Activated CD8-positive, alpha-beta T cell treated with anti-CD3 and anti-CD28 coated beads, Interleukin-2, amount 10 ng/mL, durations not matched to agents 7 days and 5 days (primary cell): ENCODE results near the gene THOC6. TPM values are rescaled to one million over a fixed set of nuclear protein-coding genes. Genes with fewer than 3 reads are reported as not detected.

Experiments used
- ATAC-seq: fragments of 150-1000 bp; cut with Tn5 transposase; one replicate; pipeline ENCODE4 v1.10.0; 2021; ENCODE audit warnings: moderate library complexity
- CTCF ChIA-PET: fragments of 350-600 bp; sonication (Branson Sonifier 250); formaldehyde crosslinking; loops from one replicate; lab custom pipeline; 2021; ENCODE audit warnings: antibody characterized with exemption; lab: Charles Lee
- POLR2A ChIA-PET: fragments of 350-600 bp; sonication (Branson Sonifier 250); formaldehyde crosslinking; loops from one replicate; lab custom pipeline; 2021; ENCODE audit warnings: antibody characterized with exemption; lab: Charles Lee
- DNase-seq: peaks from one replicate; pipeline ENCODE4 v3.0.0-alpha.2; 2020
- H3K27ac Mint-ChIP-seq: one replicate; pipeline ENCODE4 v1.8.0; 2021; ENCODE audit warnings: mild to moderate bottlenecking, mixed read lengths
- H3K27me3 Mint-ChIP-seq: one replicate; pipeline ENCODE4 v1.8.0; 2021; ENCODE audit warnings: low read depth, mixed read lengths
- H3K36me3 Mint-ChIP-seq: one replicate; pipeline ENCODE4 v1.8.0; 2021; ENCODE audit warnings: low read depth, mixed read lengths
- H3K4me1 Mint-ChIP-seq: one replicate; pipeline ENCODE4 v1.8.0; 2021; ENCODE audit warnings: low read depth, mixed read lengths
- H3K4me3 Mint-ChIP-seq: one replicate; pipeline ENCODE4 v1.8.0; 2021; ENCODE audit warnings: mild to moderate bottlenecking, mixed read lengths
- H3K9me3 Mint-ChIP-seq: one replicate; pipeline ENCODE4 v1.8.0; 2022; ENCODE audit warnings: mixed read lengths; ENCODE audit not compliant: insufficient read depth
- total RNA-seq, 2 experiments: library from RNA; stranded (reverse); gene quantifications; one replicate each; pipeline ENCODE4 v1.2.3, GENCODE V29; 2021

THOC6 gene
- total RNA-seq, 2 experiments from 2014 or later, result 57.4 to 57.9 TPM

DNA sequence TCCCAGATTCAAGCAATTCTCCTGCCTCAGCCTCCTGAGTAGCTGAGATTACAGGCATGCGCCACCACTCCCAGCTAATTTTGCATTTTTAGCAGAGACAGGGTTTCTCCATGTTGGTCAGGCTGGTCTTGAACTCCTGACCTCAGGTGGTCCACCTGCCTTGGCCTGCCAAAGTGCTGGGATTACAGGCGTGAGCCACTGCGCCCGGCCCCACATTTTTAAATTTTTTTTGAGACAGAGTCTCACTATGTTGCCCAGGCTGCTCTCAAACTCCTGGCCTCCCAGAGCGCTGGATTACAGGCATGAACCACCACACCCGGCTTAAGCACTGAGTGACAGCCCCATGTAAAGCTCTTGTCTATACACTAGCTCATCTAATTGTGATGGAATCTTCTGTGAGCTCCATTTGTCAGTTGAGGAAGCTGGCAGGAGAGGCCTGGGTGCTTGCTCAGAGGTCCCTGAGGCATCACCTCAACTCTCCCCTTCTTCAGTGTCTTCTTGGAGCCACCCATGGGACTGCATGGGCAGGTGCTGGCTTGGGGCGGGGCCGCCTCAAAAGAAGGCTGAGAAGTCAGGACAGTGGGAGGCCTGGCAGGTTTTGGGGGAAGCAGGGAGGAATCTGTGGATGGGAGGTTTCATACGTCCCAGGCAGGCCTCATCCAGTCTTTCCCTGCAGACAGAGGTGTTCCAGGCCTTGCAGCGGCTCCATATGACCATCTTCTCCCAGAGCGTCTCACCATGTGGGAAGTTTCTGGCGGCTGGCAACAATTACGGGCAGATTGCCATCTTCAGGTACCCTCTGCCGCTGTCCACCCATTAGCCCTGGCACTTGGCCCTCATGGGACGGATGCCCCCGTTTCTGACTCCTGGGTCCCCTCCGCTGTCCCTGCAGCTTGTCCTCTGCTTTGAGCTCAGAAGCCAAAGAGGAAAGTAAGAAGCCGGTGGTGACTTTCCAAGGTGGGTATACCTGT lies 1.5 kb downstream of the THOC6 start:
- H3K27ac Mint-ChIP-seq, result no peak overlapping the region

DNA sequence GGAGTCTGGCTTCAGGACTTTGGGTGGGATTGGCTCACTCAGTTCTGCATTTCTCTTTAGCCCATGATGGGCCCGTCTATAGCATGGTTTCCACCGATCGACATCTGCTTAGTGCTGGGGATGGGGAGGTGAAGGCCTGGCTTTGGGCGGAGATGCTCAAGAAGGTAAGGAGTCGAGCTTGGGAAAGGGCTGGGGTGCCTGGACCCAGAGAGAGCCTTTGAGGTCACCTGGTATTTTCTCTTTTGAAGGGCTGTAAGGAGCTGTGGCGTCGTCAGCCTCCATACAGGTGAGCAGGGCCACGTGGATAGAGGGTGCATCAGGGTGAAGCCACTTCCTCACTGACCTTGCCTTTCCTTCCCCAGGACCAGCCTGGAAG lies 2.2 kb downstream of the THOC6 start:
- POLR2A ChIA-PET, result no interaction called here
- H3K4me1 Mint-ChIP-seq, result peaks cover 65% of the 10 kb centered on the region
- ATAC-seq, result no peak

More for the DNA sequence above, 1.5 kb downstream of the THOC6 start:
- peak overlapping the region; percentile 15 for H3K4me3 Mint-ChIP-seq
- peaks cover 13% of the 10 kb centered on the region for H3K27me3 Mint-ChIP-seq
- ChIA-PET POLR2A (no interaction called here), CTCF (interaction anchor here (1.1 to 4.0 kb wide), 3 partner anchors 10 to 104 kb away, joined by 3 to 31 read pairs (median 8); no protein-coding TSS in a partner anchor)
- H3K36me3 Mint-ChIP-seq, result peaks cover 25% of the 10 kb centered on the region
- DNase-seq (no peak), ATAC-seq (no peak)
- no peaks in the 10 kb centered on the region for H3K9me3 Mint-ChIP-seq
- H3K4me1 Mint-ChIP-seq, result peaks cover 66% of the 10 kb centered on the region

DNA sequence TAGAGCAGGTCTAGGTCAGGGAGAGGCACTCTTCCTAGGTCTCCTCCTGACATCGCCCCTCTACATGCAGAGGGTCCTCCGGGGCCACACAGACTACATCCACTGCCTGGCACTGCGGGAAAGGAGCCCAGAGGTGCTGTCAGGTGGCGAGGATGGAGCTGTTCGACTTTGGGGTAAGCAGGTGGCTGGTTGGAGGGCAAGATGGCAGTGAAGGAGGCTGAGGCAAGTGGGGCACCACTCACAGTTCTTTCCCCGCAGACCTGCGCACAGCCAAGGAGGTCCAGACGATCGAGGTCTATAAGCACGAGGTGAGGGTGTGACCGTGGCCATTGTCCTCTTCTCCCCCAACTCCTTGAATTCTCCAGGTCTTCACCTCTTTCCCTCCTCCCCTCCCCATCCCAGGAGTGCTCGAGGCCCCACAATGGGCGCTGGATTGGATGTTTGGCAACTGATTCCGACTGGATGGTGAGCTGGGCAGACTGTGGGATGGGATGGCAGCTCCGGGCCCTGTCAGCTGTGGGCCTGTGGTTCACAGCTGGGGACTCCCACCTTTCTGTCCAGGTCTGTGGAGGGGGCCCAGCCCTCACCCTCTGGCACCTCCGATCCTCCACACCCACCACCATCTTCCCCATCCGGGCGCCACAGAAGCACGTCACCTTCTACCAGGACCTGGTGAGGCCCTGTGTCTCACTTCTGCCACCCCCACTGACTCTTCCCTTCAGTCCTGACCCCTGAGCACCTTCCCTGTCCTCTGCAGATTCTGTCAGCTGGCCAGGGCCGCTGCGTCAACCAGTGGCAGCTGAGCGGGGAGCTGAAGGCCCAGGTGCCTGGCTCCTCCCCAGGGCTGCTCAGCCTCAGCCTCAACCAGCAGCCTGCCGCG lies 3.0 kb downstream of the THOC6 start:
- peaks cover 25% of the 10 kb centered on the region for H3K36me3 Mint-ChIP-seq

More for the DNA sequence above, 2.2 kb downstream of the THOC6 start:
- Mint-ChIP-seq H3K27ac (no peak overlapping the region), H3K4me3 (no peak overlapping the region), H3K27me3 (peaks cover 13% of the 10 kb centered on the region), H3K36me3 (peaks cover 25% of the 10 kb centered on the region), H3K9me3 (no peaks in the 10 kb centered on the region)
- DNase-seq, result no peak
- CTCF ChIA-PET, result interaction anchor here (1.1 to 10.4 kb wide), 4 partner anchors 10 to 103 kb away, joined by 3 to 270 read pairs (median 186); partner anchors contain the start of genes BICDL2 and MMP25

GRCh38 chr16:3027489-3027795 lies 3.6 kb downstream of the THOC6 start:
- POLR2A ChIA-PET, result interaction anchor here (1.0 to 1.2 kb wide), 3 partner anchors 15 to 84 kb away, joined by 3 to 4 read pairs (median 3); no protein-coding TSS in a partner anchor

More for the DNA sequence above, 3.0 kb downstream of the THOC6 start:
- H3K9me3 Mint-ChIP-seq, result no peaks in the 10 kb centered on the region
- peaks cover 60% of the 10 kb centered on the region for H3K4me1 Mint-ChIP-seq
- H3K27ac Mint-ChIP-seq, result no peak overlapping the region
- H3K27me3 Mint-ChIP-seq, result peaks cover 15% of the 10 kb centered on the region
- no peak overlapping the region for H3K4me3 Mint-ChIP-seq
- CTCF ChIA-PET, result interaction anchor here (1.3 to 10.4 kb wide), 12 partner anchors 15 to 146 kb away, joined by 4 to 270 read pairs (median 10); partner anchors contain the start of genes BICDL2, CLDN9, MMP25 and PKMYT1
- POLR2A ChIA-PET, result interaction anchor here (1.0 kb wide), 1 partner anchor 23 kb away, joined by 4 read pairs; no protein-coding TSS in a partner anchor
- ATAC-seq, result no peak
- DNase-seq, result no peak

DNA sequence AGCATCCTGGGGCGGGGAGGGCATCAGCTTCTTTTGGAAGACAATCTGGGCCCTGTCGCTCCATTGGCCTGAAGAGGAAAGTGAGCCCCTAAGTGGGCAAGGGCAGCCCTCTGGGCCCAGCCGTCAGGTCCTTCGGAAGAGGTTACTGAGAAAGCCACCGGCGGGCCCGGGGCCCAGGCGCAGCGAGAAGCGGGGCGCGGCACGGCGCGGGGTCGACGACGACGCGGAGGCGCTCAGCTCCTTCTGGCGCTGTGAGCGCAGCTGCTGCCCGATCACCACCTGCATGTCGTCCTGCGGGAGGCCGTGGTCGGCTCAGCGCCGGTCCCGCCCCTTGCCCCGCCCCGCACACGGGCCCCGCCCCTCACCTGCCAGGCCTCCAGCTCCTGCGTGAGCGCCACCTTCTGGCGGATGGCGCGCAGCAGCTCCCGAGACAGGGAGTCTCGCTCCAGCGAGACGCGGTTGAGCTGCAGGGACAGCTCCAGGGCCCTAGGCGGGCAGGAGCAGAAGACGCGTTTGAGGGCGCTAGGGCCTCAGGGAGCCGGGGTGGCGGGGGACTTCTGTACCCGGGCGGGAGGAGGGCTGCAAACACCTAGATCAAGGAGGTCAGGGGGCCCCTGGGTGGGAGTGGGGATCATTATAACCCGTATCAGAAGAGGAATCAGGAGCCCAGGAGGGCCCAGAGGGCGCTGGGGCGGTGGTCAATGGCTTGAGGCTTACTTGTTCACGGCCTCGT lies 4.3 kb downstream of the THOC6 start:
- peak; percentile 90 for DNase-seq
- H3K4me1 Mint-ChIP-seq, result peaks cover 50% of the 10 kb centered on the region
- peak; percentile 46 for ATAC-seq
- H3K27me3 Mint-ChIP-seq, result peaks cover 25% of the 10 kb centered on the region
- peaks cover 20% of the 10 kb centered on the region for H3K36me3 Mint-ChIP-seq
- ChIA-PET POLR2A (interaction anchor here (0.6 to 1.2 kb wide), 7 partner anchors 14 to 1328 kb away, joined by 3 to 4 read pairs (median 3); no protein-coding TSS in a partner anchor), CTCF (interaction anchor here (0.7 to 10.4 kb wide), 30 partner anchors 7 to 255 kb away, joined by 3 to 270 read pairs (median 6); partner anchors contain the start of genes BICDL2, CLDN6, CLDN9 and HCFC1R1)
- peak overlapping the region; percentile 63 for H3K27ac Mint-ChIP-seq
- no peaks in the 10 kb centered on the region for H3K9me3 Mint-ChIP-seq
- peak overlapping the region; percentile 61 for H3K4me3 Mint-ChIP-seq

More at GRCh38 chr16:3027489-3027795, 3.6 kb downstream of the THOC6 start:
- H3K27me3 Mint-ChIP-seq, result peaks cover 17% of the 10 kb centered on the region
- H3K4me3 Mint-ChIP-seq, result no peak overlapping the region
- DNase-seq (no peak), ATAC-seq (no peak)
- H3K4me1 Mint-ChIP-seq, result peaks cover 54% of the 10 kb centered on the region
- H3K36me3 Mint-ChIP-seq, result peaks cover 23% of the 10 kb centered on the region
- CTCF ChIA-PET, result interaction anchor here (0.7 to 10.4 kb wide), 23 partner anchors 6 to 255 kb away, joined by 3 to 270 read pairs (median 9); partner anchors contain the start of genes BICDL2, CLDN6, CLDN9 and HCFC1R1
- no peaks in the 10 kb centered on the region for H3K9me3 Mint-ChIP-seq
- no peak overlapping the region for H3K27ac Mint-ChIP-seq

DNA sequence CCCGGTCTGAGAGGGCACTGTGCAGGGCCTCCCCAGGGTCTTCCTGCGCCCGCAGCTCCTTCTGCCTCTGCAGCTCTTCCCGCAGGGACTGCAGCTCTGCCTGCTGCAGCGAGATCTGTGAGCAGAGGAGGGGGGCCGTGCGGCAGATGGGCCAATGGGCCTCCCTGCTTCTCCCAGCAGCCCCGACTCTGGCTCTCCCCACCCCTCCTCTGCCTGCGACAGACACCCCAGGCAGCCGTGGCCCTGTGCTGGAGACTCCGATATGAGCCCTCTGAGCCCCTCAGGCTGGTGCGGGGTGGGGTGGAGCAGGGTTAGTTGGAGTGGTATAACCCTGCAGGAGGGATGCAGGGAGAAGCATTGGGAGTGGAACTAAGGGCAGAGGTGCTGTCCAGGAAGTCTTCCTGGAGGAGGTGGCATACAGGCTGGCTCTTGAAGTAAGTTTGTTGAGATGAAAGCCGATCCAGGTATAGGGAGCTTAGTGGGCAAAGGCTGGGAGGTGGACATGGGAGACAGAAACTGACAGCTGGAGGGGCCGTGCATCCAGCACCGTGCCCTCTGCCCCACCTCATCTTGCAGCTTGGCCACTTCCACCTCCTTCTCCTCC lies 5.0 kb downstream of the THOC6 start:
- no peak for ATAC-seq
- no peak for DNase-seq
- Mint-ChIP-seq H3K27me3 (peaks cover 31% of the 10 kb centered on the region), H3K4me1 (peaks cover 48% of the 10 kb centered on the region), H3K4me3 (peak overlapping the region; percentile 61), H3K36me3 (peaks cover 20% of the 10 kb centered on the region), H3K9me3 (no peaks in the 10 kb centered on the region), H3K27ac (peak overlapping the region; percentile 49)
- CTCF ChIA-PET, result interaction anchor here (1.0 to 10.4 kb wide), 31 partner anchors 8 to 254 kb away, joined by 3 to 270 read pairs (median 6); partner anchors contain the start of genes BICDL2, CLDN6, CLDN9 and HCFC1R1
- POLR2A ChIA-PET, result interaction anchor here (0.9 to 1.6 kb wide), 4 partner anchors 14 to 48 kb away, joined by 3 to 11 read pairs (median 4); partner anchors contain the start of gene PKMYT1

DNA sequence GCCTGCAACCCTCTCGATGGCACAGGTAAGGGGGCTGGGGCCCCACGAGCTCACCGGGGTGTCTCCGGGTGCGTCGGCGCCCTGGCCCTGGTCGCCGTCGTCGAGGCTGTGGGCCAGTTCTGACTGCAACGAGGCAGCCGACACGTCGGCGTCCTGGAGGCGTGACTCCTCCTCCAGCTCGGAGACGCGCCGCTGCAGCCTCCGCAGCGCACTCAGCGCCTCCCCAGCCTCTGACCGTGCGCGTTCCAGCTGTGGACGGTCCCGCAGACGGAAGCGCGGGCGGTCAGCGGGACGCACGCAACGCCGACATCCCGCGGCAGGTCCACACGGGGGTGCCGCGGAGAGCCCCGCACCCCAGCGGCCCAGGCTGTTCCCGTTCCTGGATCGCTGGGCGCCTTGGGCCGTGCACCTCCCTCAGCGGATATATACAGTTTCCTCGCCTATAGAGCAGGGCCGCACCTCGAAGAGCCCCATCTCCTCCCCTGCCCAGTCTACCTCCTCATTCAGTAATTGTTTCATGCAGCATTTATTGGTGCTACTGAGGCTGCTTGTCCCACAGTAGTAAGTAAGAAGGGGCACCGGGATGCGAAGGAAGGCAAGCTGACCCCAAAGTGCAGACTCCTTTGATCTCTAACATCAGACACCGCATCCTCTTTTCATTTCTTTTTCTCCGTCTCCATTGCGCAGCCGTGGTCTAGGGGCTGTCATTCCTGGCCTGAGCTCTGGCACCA lies 5.8 kb downstream of the THOC6 start:
- DNase-seq (peak; percentile 68), ATAC-seq (peak; percentile 58)
- Mint-ChIP-seq H3K27ac (peak overlapping the region; percentile 65), H3K4me1 (peaks cover 44% of the 10 kb centered on the region), H3K4me3 (peak overlapping the region; percentile 65), H3K27me3 (peaks cover 39% of the 10 kb centered on the region), H3K36me3 (peaks cover 18% of the 10 kb centered on the region), H3K9me3 (no peaks in the 10 kb centered on the region)
- ChIA-PET POLR2A (interaction anchor here (0.6 to 1.6 kb wide), 5 partner anchors 12 to 267 kb away, joined by 3 to 11 read pairs (median 4); partner anchors contain the start of gene PKMYT1), CTCF (interaction anchor here (0.6 to 10.4 kb wide), 13 partner anchors 9 to 136 kb away, joined by 3 to 270 read pairs (median 10); partner anchors contain the start of genes BICDL2, CLDN6, HCFC1R1 and IL32)

DNA sequence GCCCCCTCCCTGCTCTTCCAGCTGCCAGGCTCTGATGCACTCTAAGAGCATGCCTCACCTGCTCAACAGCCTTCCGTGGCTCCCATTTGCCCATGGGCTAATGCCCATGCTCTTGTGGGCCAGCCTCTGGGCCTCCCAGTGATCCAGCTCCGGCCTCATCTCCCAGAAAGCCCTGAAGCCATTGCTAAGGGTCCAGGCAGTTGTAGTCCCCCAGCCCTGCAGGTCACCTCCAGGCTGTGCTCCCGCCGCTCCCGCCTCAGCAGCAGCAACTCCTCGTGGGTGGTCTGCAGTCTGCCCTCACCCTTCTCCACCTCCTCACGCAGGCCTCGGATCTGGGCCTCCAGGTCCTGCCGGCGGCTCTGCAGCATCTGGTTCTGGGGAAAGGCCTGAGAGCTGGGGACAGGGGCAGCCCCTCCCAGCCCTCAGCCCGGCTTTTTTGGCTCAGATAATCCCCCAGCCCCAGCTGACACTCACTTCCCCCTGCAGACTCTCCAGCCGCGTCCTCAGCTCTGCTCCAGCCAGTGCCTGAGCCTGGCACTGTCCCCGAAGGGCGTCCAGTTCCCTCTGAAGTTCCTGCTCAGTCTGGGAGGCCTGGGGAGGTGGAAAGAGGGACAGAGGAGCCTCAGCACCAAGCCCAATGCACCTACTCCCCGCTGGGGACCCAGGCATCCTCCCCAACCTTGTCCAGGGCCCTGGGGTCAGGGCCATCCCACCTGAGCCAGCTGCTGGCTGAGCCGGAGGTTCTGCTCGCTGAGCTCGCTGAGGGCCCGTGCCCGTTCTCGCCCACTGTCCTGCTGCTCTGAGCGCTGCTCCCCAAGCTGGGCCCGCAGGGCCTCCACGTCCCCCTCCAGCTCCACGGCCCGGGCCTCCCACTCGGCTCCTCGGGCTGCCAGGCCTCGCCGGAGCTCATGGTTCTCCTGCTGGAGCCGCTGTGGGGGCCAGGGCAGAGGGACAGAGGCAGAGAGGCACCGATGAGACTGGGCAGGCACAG lies 6.7 kb downstream of the THOC6 start:
- CTCF ChIA-PET, result interaction anchor here (0.6 to 10.4 kb wide), 19 partner anchors 9 to 138 kb away, joined by 3 to 270 read pairs (median 7); partner anchors contain the start of genes BICDL2, CLDN6, HCFC1R1 and IL32
- peaks cover 15% of the 10 kb centered on the region for H3K36me3 Mint-ChIP-seq
- H3K27ac Mint-ChIP-seq, result no peak overlapping the region
- no peaks in the 10 kb centered on the region for H3K9me3 Mint-ChIP-seq
- H3K27me3 Mint-ChIP-seq, result peaks cover 46% of the 10 kb centered on the region
- H3K4me1 Mint-ChIP-seq, result peaks cover 40% of the 10 kb centered on the region
- peak overlapping the region; percentile 65 for H3K4me3 Mint-ChIP-seq
- POLR2A ChIA-PET, result interaction anchor here (1.1 to 1.6 kb wide), 7 partner anchors 12 to 50 kb away, joined by 3 to 15 read pairs (median 4); partner anchors contain the start of gene PKMYT1
- ATAC-seq (no peak), DNase-seq (no peak)
